SHP77 (cell line): Measurements from ENCODE around the gene COL4A6.

Source experiments
- DNase-seq, 2 experiments: peaks; one replicate each; lab custom pipeline; 2025; lab: John Stamatoyannopoulos, UW

Gene COL4A6

GRCh38 chrX:108159028-108159670, 279.1 kb downstream of the COL4A6 start:
- no peak for DNase-seq

- no peak for DNase-seq
These were observed 280.6 kb downstream of the COL4A6 start for GRCh38 chrX:108157628-108158027.

DNA sequence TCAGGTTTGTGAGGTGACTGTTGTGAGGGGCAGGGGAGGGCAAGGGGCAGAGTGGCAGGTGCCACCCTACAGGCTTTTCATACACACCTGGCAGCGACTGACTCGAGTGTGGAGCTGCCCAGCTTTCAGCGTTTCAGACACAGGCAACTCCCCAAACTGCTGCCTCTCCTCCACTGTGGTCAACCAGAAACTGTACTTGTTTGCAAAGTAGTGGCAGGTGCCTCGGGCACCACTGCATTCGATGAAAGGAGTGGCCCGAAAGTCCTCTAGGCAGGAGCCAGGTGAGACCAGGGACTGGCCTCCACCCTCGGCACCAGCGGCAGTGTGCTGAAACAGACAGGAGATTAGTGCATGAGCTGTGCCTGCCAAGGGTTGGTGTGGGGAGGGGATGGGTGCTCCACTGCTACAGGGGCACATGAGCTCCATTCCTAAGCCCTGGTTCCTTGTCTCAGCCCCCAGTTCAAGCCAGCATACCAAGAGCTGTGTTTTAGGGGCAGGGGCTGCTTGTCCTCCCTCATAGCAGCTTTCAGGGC, 281.2 kb downstream of the COL4A6 start:
- no peak for DNase-seq

- DNase-seq, result no peak
These were observed 282.1 kb downstream of the COL4A6 start for GRCh38 chrX:108156082-108156481.

GRCh38 chrX:108148524-108148923, 289.7 kb downstream of the COL4A6 start:
- no peak for DNase-seq

- no peak for DNase-seq
These were observed 299.2 kb downstream of the COL4A6 start for GRCh38 chrX:108138814-108139702.

GRCh38 chrX:108134724-108135123, 303.5 kb downstream of the COL4A6 start:
- DNase-seq, result no peak

- no peak for DNase-seq
These were observed 305.3 kb downstream of the COL4A6 start for GRCh38 chrX:108132876-108133275.

DNA sequence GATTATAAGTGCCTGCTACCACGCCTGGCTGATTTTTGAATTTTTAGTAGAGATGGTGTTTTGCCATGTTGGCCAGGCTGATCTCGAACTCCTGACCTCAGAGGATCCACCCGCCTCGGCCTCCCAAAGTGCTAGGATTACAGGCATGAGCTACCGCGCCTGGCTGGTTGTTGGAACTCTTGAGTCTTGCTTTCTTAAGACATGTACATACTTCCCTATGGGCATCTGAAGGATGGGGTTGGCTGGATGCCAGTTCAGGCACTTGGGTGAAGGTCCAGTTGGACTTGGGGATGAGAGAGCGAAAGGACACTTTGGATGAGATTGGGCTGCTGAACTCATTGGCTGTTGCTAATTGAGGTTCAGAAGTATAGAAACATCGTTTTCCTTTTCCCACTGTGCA, 306.2 kb downstream of the COL4A6 start:
- DNase-seq, result no peak

DNA sequence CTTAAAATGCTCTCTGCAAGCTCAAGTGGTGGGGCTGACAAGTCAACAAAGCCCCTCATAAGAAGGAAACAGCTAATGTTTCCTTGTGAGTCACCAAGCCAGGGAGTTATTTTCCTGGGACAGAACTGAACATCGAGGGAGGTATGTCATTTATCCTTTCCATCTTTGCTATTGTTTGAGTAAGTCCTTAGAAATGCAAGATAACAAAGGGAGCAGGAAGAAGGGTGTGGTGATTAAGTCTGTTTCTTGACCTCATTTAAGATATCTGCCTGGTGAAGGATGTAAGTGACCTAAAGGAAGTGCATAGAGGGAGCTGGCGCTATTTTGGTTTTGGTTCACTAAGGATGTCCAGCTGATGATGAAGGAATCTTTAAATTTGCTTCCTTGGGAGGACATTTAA, 306.8 kb downstream of the COL4A6 start:
- no peak for DNase-seq

DNA sequence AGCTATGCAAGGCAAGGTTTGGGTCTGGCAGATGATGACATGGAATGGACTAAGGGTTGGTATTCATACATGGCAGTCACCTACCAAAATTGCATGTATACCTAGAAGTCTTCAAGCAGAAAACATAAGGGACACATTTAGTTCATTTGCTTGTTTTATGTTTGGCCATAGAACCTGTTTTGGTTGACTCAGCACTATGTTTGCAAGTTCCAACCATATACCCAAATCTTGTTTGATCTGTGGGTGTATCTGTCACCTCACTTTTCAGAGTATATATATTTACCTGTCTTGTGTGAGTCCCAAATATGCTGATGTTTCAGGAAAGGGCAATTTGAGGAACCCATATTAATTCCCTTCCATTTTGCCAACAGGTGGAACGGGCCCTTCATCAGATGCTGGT, 307.3 kb downstream of the COL4A6 start:
- no peak for DNase-seq

- DNase-seq, result no peak
These were observed 311.1 kb downstream of the COL4A6 start for GRCh38 chrX:108127152-108127551.

DNA sequence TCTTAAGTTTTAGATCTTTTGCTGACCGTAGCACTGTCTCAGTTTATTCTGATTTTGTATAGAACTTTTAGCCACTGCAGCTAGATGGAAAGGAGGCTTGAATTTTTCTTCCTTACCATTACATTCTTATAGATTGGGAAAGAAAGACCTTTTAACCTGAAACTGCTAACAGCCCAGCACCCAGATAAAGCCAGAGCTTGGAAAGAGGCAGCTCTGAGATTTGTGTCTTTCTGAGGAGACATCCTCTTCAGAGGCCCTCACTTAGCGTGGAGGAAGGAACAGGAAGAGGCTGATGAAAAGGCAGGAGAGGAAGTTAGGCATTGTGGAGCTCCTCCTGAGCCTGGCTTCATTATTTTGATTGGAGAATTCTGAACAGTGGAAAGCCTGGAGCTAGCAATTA, 311.6 kb downstream of the COL4A6 start:
- no peak for DNase-seq

DNA sequence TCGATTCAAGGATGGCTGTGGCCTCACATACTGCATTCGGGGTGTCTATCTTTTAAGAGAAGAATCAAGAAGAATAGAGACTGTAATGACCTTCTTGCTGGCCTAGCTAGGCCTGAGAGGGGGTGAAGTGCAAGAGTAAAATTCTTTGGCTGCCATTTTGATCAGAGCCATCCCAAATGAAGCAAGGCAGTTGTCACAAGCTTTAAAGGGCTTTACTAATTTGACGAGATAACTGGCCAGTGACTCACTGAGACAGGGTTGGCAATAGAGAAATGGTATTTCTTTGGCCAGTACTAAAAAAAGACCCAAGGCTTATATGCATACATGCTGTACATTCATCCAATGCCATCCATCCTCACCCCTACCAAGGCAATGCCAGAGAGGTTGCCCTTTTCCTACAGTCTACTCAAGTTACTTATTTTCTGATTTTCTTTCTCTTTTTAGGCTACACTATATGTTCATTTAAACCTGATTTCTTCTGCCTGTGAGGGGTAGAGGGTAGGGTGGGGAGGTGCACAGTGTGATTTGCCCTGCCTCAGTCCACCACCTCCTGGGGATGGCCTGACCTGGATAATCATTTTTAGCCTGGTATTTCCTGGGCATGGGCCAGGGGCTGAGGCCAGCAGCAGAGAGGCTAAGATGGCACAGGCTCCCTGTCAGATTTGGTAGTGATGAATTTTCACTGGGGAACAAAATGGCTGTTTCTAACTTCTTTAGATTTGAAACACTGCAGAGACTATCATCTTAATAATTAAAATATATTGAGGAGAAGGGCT, 314.4 kb downstream of the COL4A6 start:
- DNase-seq, result no peak

DNA sequence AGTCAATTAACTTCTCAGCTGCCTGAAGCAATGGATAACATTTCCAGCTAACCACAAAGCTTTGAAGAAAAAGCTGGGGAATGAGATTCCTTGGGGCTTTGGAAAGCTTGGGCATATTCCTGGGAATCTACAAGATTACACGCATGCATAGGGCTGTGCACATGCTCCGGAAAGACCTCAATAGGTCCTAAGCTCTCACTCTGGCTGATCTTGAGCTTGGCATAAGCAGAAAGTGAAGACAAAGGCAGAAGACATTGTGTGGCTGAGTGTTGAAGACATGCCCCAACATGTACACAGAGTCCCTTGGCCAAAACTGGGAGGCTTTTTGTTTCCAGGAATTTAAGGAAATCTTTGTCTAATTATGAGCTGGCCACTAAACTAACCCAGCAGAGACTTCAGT, 315.5 kb downstream of the COL4A6 start:
- no peak for DNase-seq

GRCh38 chrX:108121291-108121690, 316.9 kb downstream of the COL4A6 start:
- DNase-seq, result no peak

- no peak for DNase-seq
These were observed 320.2 kb downstream of the COL4A6 start for GRCh38 chrX:108117988-108118387.

- no peak for DNase-seq
These were observed 323.7 kb downstream of the COL4A6 start for GRCh38 chrX:108114541-108114940.
